ENCODE results near the gene AAGAB.
"Not testable (repeated sequence)": the region's sequence is repeated elsewhere in the genome, so short reads cannot be mapped to it uniquely, and the experiment has no call there.

AAGAB gene

DNA sequence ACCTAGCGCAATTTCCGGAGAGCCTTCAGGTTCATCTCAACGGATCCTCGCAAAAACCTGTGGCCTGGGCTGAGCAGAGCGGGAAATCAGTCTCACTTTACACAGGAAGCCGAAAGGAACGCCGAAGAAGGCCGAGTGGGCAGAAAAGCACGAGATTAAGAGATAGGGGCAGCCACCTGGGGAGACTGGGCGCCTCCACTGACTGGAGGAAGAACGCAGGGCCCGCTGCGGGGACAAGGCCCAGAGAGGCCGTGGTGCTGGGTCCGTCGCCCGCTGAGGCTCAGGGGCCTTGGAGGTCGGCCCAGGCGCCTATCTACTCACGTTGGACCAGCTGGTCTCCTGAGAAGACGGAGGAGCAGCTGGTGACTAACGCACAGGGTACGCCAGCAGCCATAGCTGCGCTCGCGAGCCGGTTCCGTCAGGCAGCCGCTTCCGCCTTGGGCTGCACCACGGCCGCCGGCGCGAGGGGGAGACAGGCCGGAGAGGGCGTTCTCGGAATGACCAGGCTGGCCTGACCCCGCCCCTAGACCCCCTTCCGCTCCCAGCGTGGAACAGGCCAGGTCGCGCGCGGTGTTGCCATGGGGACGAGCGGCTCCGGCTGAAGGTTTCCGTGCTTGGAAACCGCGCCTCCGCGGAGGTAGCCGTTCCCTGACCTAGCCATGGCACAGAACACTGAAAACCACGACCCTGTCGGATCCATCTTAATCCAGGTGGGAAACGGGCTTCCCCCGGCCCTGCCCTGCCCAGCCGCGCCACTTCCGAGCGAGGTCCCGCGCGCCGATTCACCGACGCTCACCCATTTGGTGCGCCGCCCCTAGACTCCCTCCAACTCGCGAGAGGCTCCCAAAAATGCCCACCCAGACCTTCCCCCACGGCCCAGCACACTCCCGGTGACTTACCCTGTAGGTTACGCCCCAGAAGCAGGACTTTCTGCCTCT, at the start of gene AAGAB, which contains the start of gene IQCH:
TSS of gene AAGAB (minus strand) at position 424 of the 938 bp plus-strand sequence. CDS start at position 394, 30 bp downstream.
TSS of gene IQCH (plus strand) at position 549 of the 938 bp plus-strand sequence. CDS start at position 660, 111 bp downstream.
- DNase-seq (ENCODE audit: low read depth in 2 of 2): peak; percentile 97 to 98

- DNase-seq (ENCODE audit: low read depth in 2 of 2): no peak
Measured at GRCh38 chr15:67303490-67304363, 49.3 kb upstream of the AAGAB start.

DNA sequence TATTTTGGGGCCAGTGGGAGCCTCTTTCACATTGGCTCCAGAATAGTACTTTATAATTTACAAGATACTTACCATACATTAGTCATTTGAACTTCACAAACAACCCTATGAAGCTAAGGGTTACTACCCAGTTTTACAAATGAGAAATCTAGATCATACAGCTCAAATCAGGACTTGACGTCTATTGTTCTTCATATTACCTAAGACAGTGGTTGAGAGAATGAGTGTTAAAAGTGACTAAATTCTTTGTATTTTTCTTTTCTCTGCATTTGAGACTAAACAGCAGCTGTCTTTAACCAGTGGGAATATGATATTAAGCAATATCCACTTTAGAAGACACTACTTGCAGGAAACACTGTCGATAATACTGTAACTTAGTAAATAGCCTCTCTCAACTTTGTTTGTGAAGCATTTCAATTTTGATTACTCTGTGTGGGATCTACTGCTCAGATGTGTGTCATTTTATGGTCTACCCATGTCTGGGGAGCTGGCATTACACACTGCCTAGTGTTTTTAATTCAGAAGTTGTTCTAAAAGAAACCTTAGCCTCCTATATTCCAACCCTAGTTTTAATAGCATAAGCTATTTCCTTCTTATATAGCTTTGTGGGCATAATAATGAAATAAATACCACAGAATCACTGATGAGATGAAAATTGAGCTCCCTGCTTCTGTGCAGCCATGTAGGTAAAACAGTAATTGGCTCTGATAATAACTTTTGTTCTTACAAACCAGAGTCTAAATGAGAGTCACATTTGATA, 46.0 kb upstream of the AAGAB start:
- DNase-seq (ENCODE audit: low read depth in 2 of 2): no peak

DNA sequence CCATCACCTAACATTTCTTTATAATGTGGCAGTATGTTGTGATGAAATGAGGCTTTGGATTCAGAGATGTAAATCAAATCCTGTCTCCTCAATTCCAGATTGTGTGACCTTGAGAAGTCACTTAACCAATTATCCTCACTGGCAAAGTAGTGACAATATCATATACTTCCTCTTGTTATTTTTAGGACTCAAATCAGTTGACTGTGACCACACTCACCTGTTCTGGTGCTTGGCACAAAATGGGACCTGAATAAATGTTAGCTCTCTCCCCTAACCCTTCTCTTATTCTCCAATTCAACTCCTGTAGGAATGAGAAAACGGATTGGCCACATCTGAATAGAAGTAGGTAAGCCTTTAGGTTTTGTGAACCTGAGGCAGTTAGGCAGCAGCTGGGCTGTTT, 42.2 kb upstream of the AAGAB start:
- no peak for DNase-seq (ENCODE audit: low read depth in 2 of 2)

GRCh38 chr15:67296188-67296587, 41.7 kb upstream of the AAGAB start:
- DNase-seq (ENCODE audit: low read depth in 2 of 2): no peak

GRCh38 chr15:67290319-67290718, 35.9 kb upstream of the AAGAB start:
- no peak for DNase-seq (ENCODE audit: low read depth in 2 of 2)

DNA sequence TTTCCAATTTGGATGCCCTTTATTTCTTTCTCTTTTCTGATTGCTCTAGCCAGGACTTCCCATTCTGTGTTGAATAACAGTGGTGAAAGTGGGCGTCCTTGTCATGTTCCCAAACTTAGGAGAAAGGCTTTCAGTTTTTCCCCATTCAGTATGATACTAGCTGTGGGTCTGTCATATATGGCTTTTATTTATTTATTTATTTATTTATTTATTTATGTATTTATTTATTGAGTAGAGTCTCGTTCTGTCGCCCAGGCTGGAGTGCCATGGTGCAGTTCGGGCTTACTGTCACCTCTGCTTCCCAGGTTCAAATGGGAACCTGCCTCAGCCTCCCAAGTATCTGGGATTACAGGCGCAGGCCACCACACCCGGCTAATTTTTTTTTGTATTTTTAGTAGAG, 31.9 kb upstream of the AAGAB start:
- not testable (repeated sequence) for DNase-seq (ENCODE audit: low read depth in 2 of 2)

GRCh38 chr15:67285625-67286024, 31.2 kb upstream of the AAGAB start:
- DNase-seq (ENCODE audit: low read depth in 2 of 2): not testable (repeated sequence)

- no peak for DNase-seq (ENCODE audit: low read depth in 2 of 2)
Measured at GRCh38 chr15:67281714-67282113, 27.3 kb upstream of the AAGAB start.

- no peak for DNase-seq (ENCODE audit: low read depth in 2 of 2)
Measured at GRCh38 chr15:67280217-67280616, 25.8 kb upstream of the AAGAB start.

- DNase-seq (ENCODE audit: low read depth in 2 of 2): no peak
Measured at GRCh38 chr15:67276666-67277065, 22.2 kb upstream of the AAGAB start.

- no peak for DNase-seq (ENCODE audit: low read depth in 2 of 2)
Measured at GRCh38 chr15:67274236-67274635, 19.8 kb upstream of the AAGAB start.

- no peak for DNase-seq (ENCODE audit: low read depth in 2 of 2)
Measured at GRCh38 chr15:67267951-67268941, 13.8 kb upstream of the AAGAB start.

GRCh38 chr15:67267440-67267839, 13.0 kb upstream of the AAGAB start:
- DNase-seq (ENCODE audit: low read depth in 2 of 2): no peak

DNA sequence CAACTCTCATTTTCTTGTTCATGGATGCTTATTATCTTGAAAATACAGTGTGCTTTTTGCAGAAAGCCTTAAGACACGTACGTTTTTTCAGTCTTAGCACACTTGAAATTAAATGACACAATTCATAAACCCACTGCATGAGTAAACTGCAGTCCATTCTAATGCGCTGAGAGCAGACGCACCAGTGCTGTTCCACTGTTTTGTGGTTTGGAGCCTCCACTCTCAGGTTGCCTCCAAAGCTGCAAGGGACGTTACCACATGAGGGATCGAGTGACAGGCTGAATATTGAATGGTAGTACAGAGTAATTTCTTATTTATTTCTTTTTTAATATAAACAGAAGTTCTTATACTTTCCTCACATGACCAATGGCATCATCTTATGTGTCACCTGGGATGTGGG, 12.4 kb upstream of the AAGAB start:
- DNase-seq (ENCODE audit: low read depth in 2 of 2): no peak

DNA sequence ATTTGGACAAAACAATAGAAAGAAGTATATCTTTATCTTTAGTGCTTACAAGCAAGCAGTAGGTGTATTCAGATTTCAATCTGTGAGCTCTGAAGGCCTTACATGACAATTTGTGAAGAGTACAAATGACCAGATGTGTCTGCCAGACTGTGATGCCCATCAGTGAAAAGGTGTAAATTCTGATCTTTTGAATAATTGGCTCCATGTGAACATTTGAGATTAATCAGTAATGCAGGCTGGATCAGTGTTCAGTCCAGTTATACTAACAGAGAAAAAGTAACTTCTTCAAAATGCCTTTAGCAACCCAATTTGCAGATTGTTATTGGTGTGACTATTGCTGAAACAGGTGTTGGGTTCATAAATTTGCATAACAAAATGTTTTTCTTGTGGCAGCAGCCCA, 5.3 kb upstream of the AAGAB start:
- DNase-seq (ENCODE audit: low read depth in 2 of 2): no peak

DNA sequence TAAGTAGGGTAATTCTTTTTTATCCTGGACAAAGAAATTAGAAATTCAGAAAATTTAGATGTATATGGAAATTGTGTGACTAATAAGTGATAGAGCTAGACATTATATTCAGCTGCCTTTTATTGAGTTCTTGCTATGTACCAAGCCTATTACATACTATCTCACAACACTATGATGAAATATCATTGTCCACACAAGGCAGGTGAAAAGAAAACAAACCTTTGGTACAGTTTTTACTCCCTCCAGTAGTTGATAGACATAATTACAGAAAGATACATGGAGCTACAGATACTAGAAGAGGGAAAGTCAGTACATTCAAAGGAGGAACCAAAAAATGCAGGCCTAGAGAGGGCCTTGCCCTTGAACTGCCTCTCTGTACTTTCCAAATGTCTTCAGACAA, 4.9 kb upstream of the AAGAB start:
- DNase-seq (ENCODE audit: low read depth in 2 of 2): no peak

DNA sequence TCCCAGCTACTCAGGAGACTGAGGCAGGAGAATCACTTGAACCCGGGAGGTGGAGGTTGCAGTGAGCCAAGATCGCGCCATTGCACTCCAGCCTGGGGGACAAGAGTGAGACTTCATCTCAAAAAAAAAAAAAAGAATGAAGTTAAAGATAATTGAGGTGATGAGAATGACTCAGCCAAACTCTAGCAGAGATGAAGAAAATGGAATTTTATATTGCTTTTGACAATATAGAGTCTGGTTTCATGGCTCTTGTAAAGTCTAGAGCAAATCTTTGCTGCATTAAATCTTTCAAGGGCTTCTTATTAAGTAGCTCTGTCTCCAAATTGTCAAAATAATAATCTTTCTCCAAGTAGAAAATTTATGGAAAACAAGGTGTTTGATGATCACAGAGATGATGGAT, 4.0 kb upstream of the AAGAB start:
- DNase-seq (ENCODE audit: low read depth in 2 of 2): not testable (repeated sequence)

- DNase-seq (ENCODE audit: low read depth in 2 of 2): no peak
Measured at GRCh38 chr15:67256051-67256450, 1.6 kb upstream of the AAGAB start.

GRCh38 chr15:67253549-67254237, 768 bp downstream of the AAGAB start:
- no peak for DNase-seq (ENCODE audit: low read depth in 2 of 2)

Data from stimulated activated CD4-positive, alpha-beta T cell treated with anti-CD3 and anti-CD28 coated beads, Interleukin-4, amount 100 ng/mL, for 48 hours (primary cell).